IMR-90 (cell line): ENCODE data around the gene BMP3. TPM values are rescaled to one million over a fixed set of nuclear protein-coding genes. Genes with fewer than 3 reads are reported as not detected.

ENCODE experiments used
- CTCF ChIP-seq: conservative IDR thresholded peaks from 2 replicates; pipeline ENCODE4 v1.5.1; 2012; ENCODE audit warnings: mild to moderate bottlenecking, low read depth, low read length, improper control_type of control experiment
- ELK1 ChIP-seq: fragments of 150-350 bp; IDR thresholded peaks from 2 replicates; pipeline ENCODE4 v1.6.1; 2016; ENCODE audit warnings: low read depth, mild to moderate bottlenecking, low read length, moderate library complexity, borderline replicate concordance
- RCOR1 ChIP-seq: IDR thresholded peaks from 2 replicates; pipeline ENCODE4 v1.6.1; 2012; ENCODE audit warnings: mild to moderate bottlenecking, low read length, improper control_type of control experiment; ENCODE audit not compliant: insufficient replicate concordance
- polyA plus RNA-seq, 3 experiments: library from polyadenylated mRNA; depleted of rRNA; stranded (reverse); fragments of >200 nt; gene quantifications; 2 replicates each; pipeline ENCODE4 v1.2.3, GENCODE V29; 2012; ENCODE audit warnings: low replicate concordance in 1 of 3
- total RNA-seq: library from RNA; depleted of rRNA; stranded (reverse); fragments of >200 nt; gene quantifications from 2 replicates; pipeline ENCODE4 v1.2.3, GENCODE V29; 2012

Gene BMP3
- total and polyA plus RNA-seq, 2 of the 4 experiments (the other 2 are of a cell fraction): under 0.01 to 0.10 TPM

GRCh38 chr4:81031796-81032551 is 1.5 kb downstream of the BMP3 start (continued):
- TF ChIP-seq CTCF: no peak
- no peak for TF ChIP-seq RCOR1
- no peak for TF ChIP-seq ELK1
